ENCODE measurements around the gene EVC.

The EVC gene

GRCh38 chr4:5717449-5718158, 6.6 kb downstream of the EVC start:
- H3K9me3 ChIP-seq = peaks cover 0 to 5% (median 0%) of the 10 kb centered on the region in 3 donors
- H3K27me3 ChIP-seq = no peaks in the 10 kb centered on the region
- peaks cover 4 to 39% (median 16%) of the 10 kb centered on the region in 3 donors for H3K36me3 ChIP-seq
- no peak overlapping the region for H3K4me3 ChIP-seq
- H3K4me1 ChIP-seq = peaks cover 0 to 5% (median 3%) of the 10 kb centered on the region in 4 donors
- no peak overlapping the region for H3K27ac ChIP-seq
- intact Hi-C loops (cut with DNase I; ENCODE audit: low total_unique reads) = no loop called here
- TF ChIP-seq CTCF (IDR thresholded peaks at IDR 0.05) = no peak
- no peak for DNase-seq

- intact Hi-C loops (cut with DNase I; ENCODE audit: low total_unique reads) = no loop called here
- Histone ChIP-seq H3K4me1 (no peaks in the 10 kb centered on the region), H3K36me3 (peaks cover 4 to 44% (median 16%) of the 10 kb centered on the region in 3 donors), H3K9me3 (peaks cover 0 to 5% (median 0%) of the 10 kb centered on the region in 3 donors), H3K27ac (no peak overlapping the region), H3K27me3 (no peaks in the 10 kb centered on the region), H3K4me3 (no peak overlapping the region)
- no peak for TF ChIP-seq CTCF (IDR thresholded peaks at IDR 0.05)
- no peak for DNase-seq
Measured at GRCh38 chr4:5718411-5718810, 7.4 kb downstream of the EVC start.

GRCh38 chr4:5719350-5720055, 8.5 kb downstream of the EVC start:
- Histone ChIP-seq H3K27ac (no peak overlapping the region), H3K4me3 (no peak overlapping the region), H3K27me3 (no peaks in the 10 kb centered on the region), H3K36me3 (peaks cover 9 to 53% (median 22%) of the 10 kb centered on the region in 3 donors), H3K9me3 (peaks cover 0 to 5% (median 0%) of the 10 kb centered on the region in 3 donors), H3K4me1 (no peaks in the 10 kb centered on the region)
- intact Hi-C loops (cut with DNase I; ENCODE audit: low total_unique reads) = no loop called here
- DNase-seq = no peak
- no peak for TF ChIP-seq CTCF (IDR thresholded peaks at IDR 0.05)

- no peak for DNase-seq
- H3K27ac ChIP-seq = no peak overlapping the region
- no peak for TF ChIP-seq CTCF (IDR thresholded peaks at IDR 0.05)
- H3K9me3 ChIP-seq = peaks cover 0 to 1% (median 0%) of the 10 kb centered on the region in 3 donors
- no peak overlapping the region for H3K4me3 ChIP-seq
- H3K36me3 ChIP-seq = peaks cover 9 to 61% (median 27%) of the 10 kb centered on the region in 3 donors
- intact Hi-C loops (cut with DNase I; ENCODE audit: low total_unique reads) = no loop called here
- H3K4me1 ChIP-seq = no peaks in the 10 kb centered on the region
- H3K27me3 ChIP-seq = no peaks in the 10 kb centered on the region
Measured at GRCh38 chr4:5720157-5720850, 9.3 kb downstream of the EVC start.

GRCh38 chr4:5720980-5721379, 10.0 kb downstream of the EVC start:
- no peaks in the 10 kb centered on the region for H3K4me1 ChIP-seq
- H3K27ac ChIP-seq = no peak overlapping the region
- H3K9me3 ChIP-seq = no peaks in the 10 kb centered on the region
- no peaks in the 10 kb centered on the region for H3K27me3 ChIP-seq
- TF ChIP-seq CTCF (IDR thresholded peaks at IDR 0.05) = no peak
- DNase-seq = no peak
- intact Hi-C loops (cut with DNase I; ENCODE audit: low total_unique reads) = no loop called here
- H3K36me3 ChIP-seq = peaks cover 9 to 68% (median 31%) of the 10 kb centered on the region in 3 donors
- H3K4me3 ChIP-seq = no peak overlapping the region
